Subcutaneous adipose tissue (tissue), 4 donors: ENCODE data around the gene MRPL12. TPM values are rescaled to one million over a fixed set of nuclear protein-coding genes. Genes with fewer than 3 reads are reported as not detected.

Source experiments
- total RNA-seq, 4 donors: library from RNA; depleted of rRNA; stranded (reverse); fragments of >200 nt; gene quantifications; one replicate each; pipeline ENCODE4 v1.1.0, GENCODE V29; 2016
- TF ChIP-seq, protein P1 (sequence below): fragments of 450-650 bp; IDR thresholded peaks from one replicate; pipeline ENCODE4 v1.5.1; 2016; ENCODE audit warnings: low read depth, mild to moderate bottlenecking, control low read depth, antibody characterized with exemption, moderate library complexity

The MRPL12 gene
- total RNA-seq, 4 donors from 2014 or later = 23.8 to 52.0 (median 29.0) TPM

DNA sequence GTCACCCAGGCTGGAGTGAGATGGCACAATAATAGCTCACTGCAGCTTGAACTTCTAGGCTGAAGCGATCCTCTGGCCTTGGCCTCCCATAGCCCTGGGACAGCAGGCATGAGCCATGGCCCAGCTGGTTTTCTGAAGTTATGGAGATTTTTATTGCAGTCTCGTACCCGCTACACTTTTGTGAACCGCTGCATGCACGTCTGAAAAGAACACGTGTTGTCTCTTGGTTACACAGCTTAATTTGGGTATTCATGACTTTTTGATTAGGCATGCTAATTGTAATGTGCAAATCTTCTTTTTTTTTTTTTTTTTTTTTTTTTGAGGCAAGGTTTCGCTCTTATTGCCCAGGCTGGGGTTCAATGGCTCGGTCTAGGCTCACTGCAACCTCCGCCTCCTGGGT lies 22.3 kb downstream of the MRPL12 start:
- TF ChIP-seq, protein P1, sequence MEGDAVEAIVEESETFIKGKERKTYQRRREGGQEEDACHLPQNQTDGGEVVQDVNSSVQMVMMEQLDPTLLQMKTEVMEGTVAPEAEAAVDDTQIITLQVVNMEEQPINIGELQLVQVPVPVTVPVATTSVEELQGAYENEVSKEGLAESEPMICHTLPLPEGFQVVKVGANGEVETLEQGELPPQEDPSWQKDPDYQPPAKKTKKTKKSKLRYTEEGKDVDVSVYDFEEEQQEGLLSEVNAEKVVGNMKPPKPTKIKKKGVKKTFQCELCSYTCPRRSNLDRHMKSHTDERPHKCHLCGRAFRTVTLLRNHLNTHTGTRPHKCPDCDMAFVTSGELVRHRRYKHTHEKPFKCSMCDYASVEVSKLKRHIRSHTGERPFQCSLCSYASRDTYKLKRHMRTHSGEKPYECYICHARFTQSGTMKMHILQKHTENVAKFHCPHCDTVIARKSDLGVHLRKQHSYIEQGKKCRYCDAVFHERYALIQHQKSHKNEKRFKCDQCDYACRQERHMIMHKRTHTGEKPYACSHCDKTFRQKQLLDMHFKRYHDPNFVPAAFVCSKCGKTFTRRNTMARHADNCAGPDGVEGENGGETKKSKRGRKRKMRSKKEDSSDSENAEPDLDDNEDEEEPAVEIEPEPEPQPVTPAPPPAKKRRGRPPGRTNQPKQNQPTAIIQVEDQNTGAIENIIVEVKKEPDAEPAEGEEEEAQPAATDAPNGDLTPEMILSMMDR = no peak

DNA sequence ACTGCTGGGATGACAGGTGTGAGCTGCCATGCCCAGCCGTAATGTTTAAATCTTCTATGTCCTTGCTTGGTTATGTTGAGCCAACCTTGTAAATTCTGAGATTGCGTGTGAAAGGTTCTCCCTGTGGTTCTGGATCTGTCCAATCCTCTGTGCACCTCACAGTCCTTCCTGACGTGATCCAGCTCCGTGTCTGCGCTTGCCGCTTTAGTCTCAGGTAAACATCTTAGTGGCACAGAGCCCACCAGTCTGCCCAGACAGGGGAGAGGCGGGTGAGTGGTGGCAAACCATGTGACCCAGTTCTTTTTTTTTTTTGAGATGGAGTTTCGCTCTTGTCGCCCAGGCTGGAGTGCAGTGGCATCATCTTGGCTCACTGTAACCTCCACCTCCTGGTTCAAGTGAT lies 22.8 kb downstream of the MRPL12 start:
- TF ChIP-seq, protein P1 = no peak

DNA sequence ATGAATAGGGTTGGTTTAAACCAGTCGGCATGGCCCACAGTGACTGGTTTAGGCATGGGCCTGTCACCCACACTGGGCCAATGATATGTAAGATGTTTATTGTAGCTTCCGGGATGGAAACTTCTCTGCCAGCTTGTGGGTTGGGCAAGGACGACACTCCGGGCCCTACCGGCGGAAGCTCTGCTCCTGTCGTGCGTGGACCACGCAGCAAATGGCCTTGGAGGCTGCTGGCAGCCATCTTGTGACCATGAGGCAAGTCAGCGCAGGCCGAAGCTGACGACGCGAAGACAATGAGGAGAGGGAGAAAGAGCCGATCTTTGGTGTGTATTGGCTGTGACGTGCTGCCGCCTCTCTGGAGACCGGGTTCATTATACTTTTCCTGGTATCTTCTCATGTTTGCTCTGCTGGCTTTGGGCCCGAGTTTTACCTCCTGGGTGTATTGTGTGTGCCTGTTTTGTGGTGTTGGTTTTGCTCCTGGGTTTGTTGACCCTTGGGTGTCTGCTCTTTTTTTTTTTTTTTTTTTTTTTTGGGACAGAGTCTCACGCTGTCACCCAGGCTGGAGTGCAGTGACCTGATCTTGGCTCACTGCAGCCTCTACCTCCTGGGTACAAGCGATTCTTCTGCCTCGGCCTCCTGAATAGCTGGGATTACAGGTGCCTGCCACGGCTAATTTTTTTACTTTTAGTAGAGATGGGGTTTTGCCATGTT lies 24.3 kb downstream of the MRPL12 start:
- TF ChIP-seq, protein P1 = no peak

DNA sequence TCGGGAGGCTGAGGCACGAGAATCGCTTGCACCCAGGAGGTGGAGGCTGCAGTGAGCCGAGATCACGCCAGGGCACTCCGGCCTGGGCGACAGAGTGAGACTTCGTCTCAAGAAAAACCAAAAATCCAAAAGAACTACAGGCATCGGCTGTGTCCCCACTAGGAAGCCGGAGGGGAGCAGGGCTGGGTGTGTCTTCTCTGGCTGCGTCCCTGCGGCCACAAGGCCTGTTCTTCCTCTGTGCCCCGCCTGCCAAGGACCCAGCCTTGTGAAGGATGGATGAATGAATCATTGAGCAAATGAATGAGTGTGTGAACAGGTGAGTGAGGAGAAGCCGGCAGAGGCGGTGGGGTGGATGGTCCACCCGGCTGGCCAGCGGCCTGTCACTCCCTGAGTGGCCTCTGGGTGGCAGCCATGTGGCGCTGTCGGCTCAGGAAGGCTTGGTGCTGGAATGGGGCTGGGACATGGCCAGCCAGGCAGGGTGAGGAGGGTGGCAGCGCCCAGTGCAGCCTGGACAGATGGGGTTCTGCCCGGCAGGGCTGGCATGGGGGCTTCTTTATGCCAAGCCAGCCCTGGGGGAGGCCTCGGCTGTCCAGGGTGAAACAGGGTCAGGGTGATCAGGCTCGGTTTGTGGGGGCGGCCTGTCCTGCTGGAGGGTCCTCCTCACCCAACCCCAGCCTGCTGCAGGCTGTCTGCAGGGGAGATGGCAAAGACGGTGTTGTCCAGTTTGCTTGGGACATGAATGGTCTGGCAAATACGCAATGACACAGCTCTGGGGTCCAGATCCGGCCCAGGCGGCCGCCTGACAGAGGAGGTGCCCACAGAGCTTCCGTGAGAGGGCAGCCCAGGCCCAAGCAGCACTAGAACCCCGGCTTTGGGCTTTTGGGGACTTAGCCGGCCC lies 30.6 kb downstream of the MRPL12 start:
- TF ChIP-seq, protein P1 = no peak

DNA sequence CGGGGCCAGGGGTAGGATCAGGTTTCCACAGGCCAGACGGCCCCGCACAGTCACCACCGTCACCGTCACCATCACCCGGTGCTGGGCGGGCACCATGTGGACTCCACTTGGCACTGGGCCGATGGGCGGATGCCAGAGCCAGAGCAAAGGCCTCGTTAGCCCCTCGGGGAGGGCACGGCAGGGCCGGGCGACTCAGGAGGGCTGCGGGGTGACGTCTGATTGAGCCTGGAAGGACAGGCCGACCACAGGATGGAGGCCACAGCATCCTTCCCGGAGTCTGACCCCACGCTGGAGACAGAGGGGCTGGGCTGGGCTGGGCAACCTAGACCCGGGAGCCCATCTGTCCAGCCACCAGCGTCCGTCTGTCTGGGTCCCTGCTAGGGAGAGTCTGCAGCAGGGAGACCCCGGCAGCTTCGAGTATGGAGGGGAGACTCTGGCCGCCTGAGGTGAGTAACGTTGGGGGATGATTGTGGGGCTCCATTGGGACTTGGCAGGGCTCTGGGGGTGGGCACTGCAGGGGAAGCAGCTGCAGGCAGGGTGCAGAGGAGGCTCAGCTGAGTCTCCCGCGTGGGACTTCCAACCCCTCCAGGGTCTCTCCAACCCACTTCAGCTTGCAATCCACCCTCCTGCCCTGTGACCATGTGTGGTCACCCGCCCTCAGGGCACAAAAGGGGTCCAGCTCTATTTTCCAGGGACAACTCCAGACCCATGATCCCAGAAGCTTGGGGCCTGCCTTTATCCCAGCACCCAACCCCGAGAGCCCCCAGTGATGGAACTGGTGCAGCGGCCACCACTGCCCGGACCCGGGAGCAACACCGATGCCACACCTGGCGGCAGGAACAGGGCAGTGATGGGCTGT lies 31.5 kb downstream of the MRPL12 start:
- TF ChIP-seq, protein P1 = no peak

DNA sequence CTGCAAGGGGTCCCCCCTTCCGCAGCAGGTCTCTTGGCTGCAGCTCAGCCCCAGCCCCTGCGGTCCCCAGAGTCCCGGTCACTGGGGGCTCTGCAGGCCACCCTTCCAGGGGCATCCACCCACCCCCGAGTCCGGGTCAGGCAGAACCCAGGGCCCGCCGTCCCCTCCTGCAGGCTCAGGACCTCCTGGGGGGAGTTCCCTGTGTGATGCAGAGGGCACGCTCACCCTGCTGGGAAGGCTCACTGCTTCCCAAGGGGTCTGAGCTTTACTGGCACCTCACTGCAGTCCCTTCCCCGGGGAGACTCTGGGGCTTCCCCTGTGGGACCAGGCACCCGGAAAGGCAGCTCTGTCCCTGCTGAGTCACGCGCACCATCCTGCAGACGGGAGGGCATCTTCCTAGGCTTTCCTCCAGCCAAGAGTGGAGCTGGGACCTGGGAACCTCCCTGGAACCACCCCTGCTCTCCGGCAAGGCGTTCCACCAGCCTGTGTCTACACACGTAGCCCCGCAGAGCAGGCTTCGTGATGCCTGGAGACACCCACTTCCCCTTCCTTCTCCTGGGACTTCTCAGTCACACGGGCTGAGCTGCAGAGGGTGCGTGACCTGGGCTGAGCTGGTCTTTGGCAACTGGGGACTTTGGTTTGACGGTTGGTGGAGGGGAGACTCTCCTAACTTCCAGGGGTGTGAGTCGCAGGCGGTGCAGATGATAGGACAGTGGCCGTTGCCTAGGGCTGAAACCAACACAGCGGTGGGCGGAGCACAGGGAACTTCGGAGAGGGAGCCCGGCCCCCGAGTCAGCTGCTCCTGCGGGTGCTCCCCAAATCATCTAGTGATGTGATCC lies 32.3 kb downstream of the MRPL12 start:
- TF ChIP-seq, protein P1 = no peak
